Naive thymus-derived CD8-positive, alpha-beta T cell (primary cell): ENCODE measurements around the gene PRDX5. TPM values are rescaled to one million over a fixed set of nuclear protein-coding genes. Genes with fewer than 3 reads are reported as not detected.

Experiments used
- ATAC-seq, 2 donors: fragments of 150-1000 bp; cut with Tn5 transposase in 1 of 2; sonication (Bioruptor Pico), chemical (Tn5 transposase) in 1 of 2; 1 replicate in 1 of 2; 2 replicates in 1 of 2; pipeline ENCODE4 v1.10.0; 2021; ENCODE audit warnings: mild to moderate bottlenecking in 2 of 2, moderate library complexity in 2 of 2
- POLR2A ChIA-PET: fragments of 350-600 bp; sonication (Branson Sonifier 250); formaldehyde crosslinking; loops from one replicate; lab custom pipeline; 2021; ENCODE audit warnings: antibody characterized with exemption; lab: Charles Lee
- DNase-seq, 10 donors: peaks; one replicate each; pipeline versions ENCODE4 v3.0.0 to v3.0.0-alpha.2; 2020 to 2022
- H3K27ac Mint-ChIP-seq, 10 donors: one replicate each; pipeline ENCODE4 v1.8.0; 2020 to 2022; ENCODE audit warnings: mild to moderate bottlenecking in 10 of 10, mixed read lengths in 10 of 10, moderate library complexity in 4 of 10, inconsistent platforms in 1 of 10
- H3K27me3 Mint-ChIP-seq, 5 donors: one replicate each; pipeline ENCODE4 v1.8.0; 2021 to 2022; ENCODE audit warnings: mixed read lengths in 5 of 5
- H3K36me3 Mint-ChIP-seq, 3 donors: one replicate each; pipeline ENCODE4 v1.8.0; 2020 to 2022; ENCODE audit warnings: mixed read lengths in 3 of 3, mild to moderate bottlenecking in 2 of 3, inconsistent platforms in 1 of 3
- H3K4me1 Mint-ChIP-seq, 4 donors: one replicate each; pipeline ENCODE4 v1.8.0; 2021 to 2022; ENCODE audit warnings: mixed read lengths in 4 of 4
- H3K4me3 Mint-ChIP-seq, 10 donors: one replicate each; pipeline ENCODE4 v1.8.0; 2020 to 2022; ENCODE audit warnings: mild to moderate bottlenecking in 10 of 10, mixed read lengths in 10 of 10, moderate library complexity in 6 of 10, inconsistent platforms in 1 of 10
- H3K9me3 Mint-ChIP-seq, 9 donors: one replicate each; pipeline ENCODE4 v1.8.0; 2020 to 2022; ENCODE audit warnings: mixed read lengths in 9 of 9, mild to moderate bottlenecking in 3 of 9, inconsistent platforms in 1 of 9, moderate library complexity in 1 of 9
- microRNA-seq: library from miRNA; unstranded; fragments of <30 nt; microRNA quantifications from one replicate; pipeline ENCODE4 v1.2.0, GENCODE V29; 2022; ENCODE audit warnings: borderline microRNAs expressed
- polyA plus RNA-seq, 3 donors: library from polyadenylated mRNA; unstranded; fragments of 300-500 nt; fragmentation: Illumina TruSeq; gene quantifications; one replicate each; pipeline ENCODE4 v1.2.3, GENCODE V29; 2021
- total RNA-seq, 8 experiments: library from RNA in 2 of 8; stranded (reverse) in 2 of 8; gene quantifications; one replicate each; pipeline ENCODE4 v1.2.3 and lab custom pipeline; 2021 to 2026

The PRDX5 gene
- total and polyA plus RNA-seq, 5 experiments from 2014 or later: 47.5 to 239 (median 186) TPM

- DNase-seq (peak in 1 of 10 donors; percentile 27), ATAC-seq (no peak)
- H3K9me3 Mint-ChIP-seq: no peaks in the 10 kb centered on the region
- peaks cover 5 to 14% (median 8%) of the 10 kb centered on the region in 4 donors for H3K4me1 Mint-ChIP-seq
- no peaks in the 10 kb centered on the region for H3K27me3 Mint-ChIP-seq
- POLR2A ChIA-PET: interaction anchor here (0.6 to 0.7 kb wide), 2 partner anchors 377 to 565 kb away, joined by 3 to 7 read pairs; no protein-coding TSS in a partner anchor
- no peak overlapping the region for H3K27ac Mint-ChIP-seq
- H3K36me3 Mint-ChIP-seq: peaks cover 0 to 66% (median 17%) of the 10 kb centered on the region in 3 donors
- H3K4me3 Mint-ChIP-seq: no peak overlapping the region
Observed at GRCh38 chr11:64364911-64365310, 47.0 kb downstream of the PRDX5 start.

GRCh38 chr11:64366751-64367150 lies 48.8 kb downstream of the PRDX5 start:
- no peaks in the 10 kb centered on the region for H3K4me1 Mint-ChIP-seq
- DNase-seq: no peak
- no peak overlapping the region for H3K4me3 Mint-ChIP-seq
- peak overlapping the region in 1 of 10 donors; percentile 27 for H3K27ac Mint-ChIP-seq
- POLR2A ChIA-PET: interaction anchor here (0.7 kb wide), 1 partner anchor 365 kb away, joined by 3 read pairs; no protein-coding TSS in a partner anchor
- peaks cover 0 to 71% (median 17%) of the 10 kb centered on the region in 3 donors for H3K36me3 Mint-ChIP-seq
- ATAC-seq: no peak
- no peaks in the 10 kb centered on the region for H3K27me3 Mint-ChIP-seq
- no peaks in the 10 kb centered on the region for H3K9me3 Mint-ChIP-seq

- ATAC-seq (no peak), DNase-seq (peak in 1 of 10 donors; percentile 31)
- Mint-ChIP-seq H3K4me3 (no peak overlapping the region), H3K27me3 (no peaks in the 10 kb centered on the region), H3K9me3 (no peaks in the 10 kb centered on the region), H3K4me1 (no peaks in the 10 kb centered on the region), H3K36me3 (peaks cover 0 to 60% (median 17%) of the 10 kb centered on the region in 3 donors), H3K27ac (no peak overlapping the region)
- POLR2A ChIA-PET: interaction anchor here (1.6 kb wide), 1 partner anchor 8 kb away, joined by 4 read pairs; no protein-coding TSS in a partner anchor
Observed at GRCh38 chr11:64367931-64368672, 50.2 kb downstream of the PRDX5 start.

GRCh38 chr11:64368673-64369074 lies 50.8 kb downstream of the PRDX5 start:
- Mint-ChIP-seq H3K4me3 (no peak overlapping the region), H3K27ac (no peak overlapping the region), H3K27me3 (no peaks in the 10 kb centered on the region), H3K4me1 (peaks cover 0 to 2% (median 0%) of the 10 kb centered on the region in 4 donors), H3K9me3 (no peaks in the 10 kb centered on the region), H3K36me3 (peaks cover 0 to 54% (median 17%) of the 10 kb centered on the region in 3 donors)
- peak in 1 of 10 donors; percentile 35 for DNase-seq
- POLR2A ChIA-PET: interaction anchor here (1.6 kb wide), 1 partner anchor 8 kb away, joined by 4 read pairs; no protein-coding TSS in a partner anchor
- no peak for ATAC-seq

- DNase-seq (peak in 1 of 10 donors; percentile 50), ATAC-seq (no peak)
- H3K27me3 Mint-ChIP-seq: no peaks in the 10 kb centered on the region
- no peaks in the 10 kb centered on the region for H3K9me3 Mint-ChIP-seq
- peaks cover 0 to 4% (median 0%) of the 10 kb centered on the region in 4 donors for H3K4me1 Mint-ChIP-seq
- peaks cover 0 to 47% (median 13%) of the 10 kb centered on the region in 3 donors for H3K36me3 Mint-ChIP-seq
- H3K4me3 Mint-ChIP-seq: no peak overlapping the region
- no peak overlapping the region for H3K27ac Mint-ChIP-seq
- POLR2A ChIA-PET: interaction anchor here (1.6 kb wide), 1 partner anchor 9 kb away, joined by 4 read pairs; no protein-coding TSS in a partner anchor
Observed at GRCh38 chr11:64369440-64370421, 51.8 kb downstream of the PRDX5 start.

GRCh38 chr11:64371201-64371600 lies 53.3 kb downstream of the PRDX5 start:
- ATAC-seq: no peak
- peaks cover 0 to 4% (median 0%) of the 10 kb centered on the region in 4 donors for H3K4me1 Mint-ChIP-seq
- H3K9me3 Mint-ChIP-seq: no peaks in the 10 kb centered on the region
- no peak overlapping the region for H3K27ac Mint-ChIP-seq
- DNase-seq: peak in 1 of 10 donors; percentile 58
- POLR2A ChIA-PET: interaction anchor here (0.6 kb wide), 1 partner anchor 15 kb away, joined by 3 read pairs; no protein-coding TSS in a partner anchor
- no peak overlapping the region for H3K4me3 Mint-ChIP-seq
- H3K36me3 Mint-ChIP-seq: peaks cover 0 to 33% (median 13%) of the 10 kb centered on the region in 3 donors
- H3K27me3 Mint-ChIP-seq: no peaks in the 10 kb centered on the region

Small RNA genes within 50 kb of the gene (microRNA-seq; reads per million reads assigned to microRNA genes)
- gene MIR1237 (not detected), gene MIR7155 (not detected)

Other genes starting within 250 kb of the PRDX5 start
- 10 to 100 TPM; 10.8 to 14.4 TPM for gene MACROD1, start 152.0 kb upstream of the PRDX5 start, total RNA-seq
- 10 to 100 TPM in 2 of 3 donors, 1 to 10 TPM in 1; 7.3 to 14.4 (median 10.7) TPM for gene MACROD1, start 152.0 kb upstream of the PRDX5 start, polyA plus RNA-seq
- 100 to 1,000 TPM; 110 to 114 TPM for gene STIP1, start 131.9 kb upstream of the PRDX5 start, total RNA-seq
- gene STIP1, start 131.9 kb upstream of the PRDX5 start, polyA plus RNA-seq: 100 to 1,000 TPM in 1 of 3 donors, 10 to 100 TPM in 2; 59.4 to 132 (median 66.2) TPM
- 100 to 1,000 TPM; 104 to 108 TPM for gene FERMT3, start 111.4 kb upstream of the PRDX5 start, total RNA-seq
- gene FERMT3, start 111.4 kb upstream of the PRDX5 start, polyA plus RNA-seq: 100 to 1,000 TPM; 125 to 149 (median 129) TPM
- gene TRPT1, start 91.9 kb upstream of the PRDX5 start, total RNA-seq: 10 to 100 TPM; 40.2 to 41.0 TPM
- gene TRPT1, start 91.9 kb upstream of the PRDX5 start, polyA plus RNA-seq: 10 to 100 TPM; 47.2 to 54.2 (median 51.4) TPM
- 10 to 100 TPM; 77.1 to 83.8 TPM for gene NUDT22, start 91.8 kb upstream of the PRDX5 start, total RNA-seq
- 10 to 100 TPM; 43.4 to 50.4 (median 48.2) TPM for gene NUDT22, start 91.8 kb upstream of the PRDX5 start, polyA plus RNA-seq
- gene DNAJC4, start 87.6 kb upstream of the PRDX5 start, total RNA-seq: 10 to 100 TPM; 54.9 to 56.2 TPM
- gene DNAJC4, start 87.6 kb upstream of the PRDX5 start, polyA plus RNA-seq: 10 to 100 TPM; 21.5 to 33.2 (median 30.9) TPM
- gene VEGFB, start 83.5 kb upstream of the PRDX5 start, total RNA-seq: 10 to 100 TPM; 59.7 to 62.1 TPM
- gene VEGFB, start 83.5 kb upstream of the PRDX5 start, polyA plus RNA-seq: 10 to 100 TPM; 11.2 to 28.1 (median 16.9) TPM
- gene FKBP2, start 77.0 kb upstream of the PRDX5 start, total RNA-seq: 10 to 100 TPM; 24.1 to 28.9 TPM
- gene FKBP2, start 77.0 kb upstream of the PRDX5 start, polyA plus RNA-seq: 10 to 100 TPM; 84.9 to 91.8 (median 85.5) TPM
- 10 to 100 TPM; 39.1 to 45.5 TPM for gene PPP1R14B, start 71.2 kb upstream of the PRDX5 start, total RNA-seq
- 10 to 100 TPM; 22.4 to 50.6 (median 45.4) TPM for gene PPP1R14B, start 71.2 kb upstream of the PRDX5 start, polyA plus RNA-seq
- gene PLCB3, start 66.6 kb upstream of the PRDX5 start, total RNA-seq: 1 to 10 TPM; 8.1 to 8.8 TPM
- gene PLCB3, start 66.6 kb upstream of the PRDX5 start, polyA plus RNA-seq: under 1 TPM; 0.20 to 0.51 (median 0.35) TPM
- gene BAD, start 33.5 kb upstream of the PRDX5 start, total RNA-seq: 10 to 100 TPM; 13.7 to 18.5 TPM
- 10 to 100 TPM; 39.1 to 44.8 (median 39.9) TPM for gene BAD, start 33.5 kb upstream of the PRDX5 start, polyA plus RNA-seq
- gene GPR137, start 32.3 kb upstream of the PRDX5 start, total RNA-seq: 10 to 100 TPM; 33.0 to 33.3 TPM
- 1 to 10 TPM; 4.8 to 6.9 (median 6.4) TPM for gene GPR137, start 32.3 kb upstream of the PRDX5 start, polyA plus RNA-seq
- not detected for gene KCNK4, start 26.8 kb upstream of the PRDX5 start, total RNA-seq
- not detected for gene KCNK4, start 26.8 kb upstream of the PRDX5 start, polyA plus RNA-seq
- gene CATSPERZ, start 17.8 kb upstream of the PRDX5 start, total RNA-seq: not detected
- gene CATSPERZ, start 17.8 kb upstream of the PRDX5 start, polyA plus RNA-seq: not detected
- gene ESRRA, start 12.6 kb upstream of the PRDX5 start, total RNA-seq: 10 to 100 TPM; 19.9 to 24.9 TPM
- 1 to 10 TPM; 3.5 to 9.1 (median 4.8) TPM for gene ESRRA, start 12.6 kb upstream of the PRDX5 start, polyA plus RNA-seq
- gene TRMT112, start 562 bp upstream of the PRDX5 start, total RNA-seq: 100 to 1,000 TPM; 159 to 162 TPM
- 100 to 1,000 TPM; 509 to 524 (median 515) TPM for gene TRMT112, start 562 bp upstream of the PRDX5 start, polyA plus RNA-seq
- gene CCDC88B, start 22.1 kb downstream of the PRDX5 start, total RNA-seq: 100 to 1,000 TPM; 112 to 119 TPM
- gene CCDC88B, start 22.1 kb downstream of the PRDX5 start, polyA plus RNA-seq: 10 to 100 TPM; 10.4 to 37.0 (median 19.2) TPM
- gene RPS6KA4, start 41.0 kb downstream of the PRDX5 start, total RNA-seq: 10 to 100 TPM; 21.0 to 23.3 TPM
- 1 to 10 TPM; 4.3 to 5.1 (median 5.1) TPM for gene RPS6KA4, start 41.0 kb downstream of the PRDX5 start, polyA plus RNA-seq
- not detected for gene SLC22A11, start 237.8 kb downstream of the PRDX5 start, total RNA-seq
- not detected for gene SLC22A11, start 237.8 kb downstream of the PRDX5 start, polyA plus RNA-seq